NCI-H2107 treated with DMSO at 0.1 percent for 48 hours (cell line): ENCODE measurements around the gene FAM171A2.
"Not testable (repeated sequence)": the region's sequence is repeated elsewhere in the genome, so short reads cannot be mapped to it uniquely, and the experiment has no call there.

Experiments used
- DNase-seq: peaks from one replicate; lab custom pipeline; 2025; ENCODE audit not compliant: unreplicated experiment; lab: John Stamatoyannopoulos, UW

Gene FAM171A2

GRCh38 chr17:44347206-44348055 lies 16.2 kb downstream of the FAM171A2 start:
- not testable (repeated sequence) for DNase-seq

- no peak for DNase-seq
Observed at GRCh38 chr17:44346064-44346844, 17.4 kb downstream of the FAM171A2 start.

- peak; percentile 61 for DNase-seq
Observed at GRCh38 chr17:44345454-44346026, 18.1 kb downstream of the FAM171A2 start.

- peak; percentile 96 for DNase-seq
Observed at GRCh38 chr17:44344939-44345453, 18.7 kb downstream of the FAM171A2 start, which contains the start of gene GRN. Gene GRN (plus strand): TSS chr17:44345302. CDS start chr17:44349165, 3,863 bp downstream.

GRCh38 chr17:44343510-44344209 lies 20.0 kb downstream of the FAM171A2 start:
- no peak for DNase-seq

- not testable (repeated sequence) for DNase-seq
Observed at GRCh38 chr17:44340553-44340952, 23.1 kb downstream of the FAM171A2 start.

- no peak for DNase-seq
Observed at GRCh38 chr17:44338702-44339101, 25.0 kb downstream of the FAM171A2 start.

GRCh38 chr17:44335968-44336367 lies 27.7 kb downstream of the FAM171A2 start:
- no peak for DNase-seq

GRCh38 chr17:44335564-44335963 lies 28.1 kb downstream of the FAM171A2 start:
- DNase-seq = no peak

GRCh38 chr17:44334727-44335126 lies 28.9 kb downstream of the FAM171A2 start:
- DNase-seq = peak; percentile 36

- DNase-seq = no peak
Observed at GRCh38 chr17:44334315-44334714, 29.3 kb downstream of the FAM171A2 start.

- no peak for DNase-seq
Observed at GRCh38 chr17:44333371-44333770, 30.3 kb downstream of the FAM171A2 start.

GRCh38 chr17:44331249-44331760 lies 32.3 kb downstream of the FAM171A2 start:
- peak; percentile 45 for DNase-seq

- not testable (repeated sequence) for DNase-seq
Observed at GRCh38 chr17:44330263-44330662, 33.4 kb downstream of the FAM171A2 start.

- DNase-seq = not testable (repeated sequence)
Observed at GRCh38 chr17:44329516-44329915, 34.1 kb downstream of the FAM171A2 start.

GRCh38 chr17:44327715-44328449 lies 35.8 kb downstream of the FAM171A2 start:
- DNase-seq = no peak

- peak; percentile 87 for DNase-seq
Observed at GRCh38 chr17:44326861-44327444, 36.7 kb downstream of the FAM171A2 start.

- DNase-seq = peak; percentile 27
Observed at GRCh38 chr17:44324571-44325275, 38.9 kb downstream of the FAM171A2 start, which contains the start of gene SLC25A39. Gene SLC25A39 (minus strand): TSS chr17:44324823. CDS start chr17:44323562, 1,261 bp downstream.
